ENCODE results near the gene LRRC4C. TPM values are rescaled to one million over a fixed set of nuclear protein-coding genes. Genes with fewer than 3 reads are reported as not detected.

Gene LRRC4C
- total RNA-seq, 6 experiments from 2014 or later = not detected

- Mint-ChIP-seq H3K36me3 (ENCODE audit: low read depth) (no peaks in the 10 kb centered on the region), H3K9me3 (peaks cover 10% of the 10 kb centered on the region; the same call in 1 of the 2 replicates), H3K4me3 (no peak overlapping the region), H3K27me3 (ENCODE audit: insufficient read depth) (no peaks in the 10 kb centered on the region; the same call in 1 of the 2 replicates), H3K27ac (no peak overlapping the region), H3K4me1 (ENCODE audit: low read depth) (no peaks in the 10 kb centered on the region)
- no peak for TF ChIP-seq CTCF (IDR thresholded peaks at IDR 0.05)
- DNase-seq = no peak
Measured at GRCh38 chr11:41494716-41495115, 35.3 kb upstream of the LRRC4C start.

- Mint-ChIP-seq H3K9me3 (peaks cover 2% of the 10 kb centered on the region), H3K27ac (no peak overlapping the region), H3K4me1 (ENCODE audit: low read depth) (no peaks in the 10 kb centered on the region), H3K36me3 (ENCODE audit: low read depth) (no peaks in the 10 kb centered on the region), H3K4me3 (no peak overlapping the region), H3K27me3 (ENCODE audit: insufficient read depth) (no peaks in the 10 kb centered on the region; the same call in 1 of the 2 replicates)
- no peak for TF ChIP-seq CTCF (IDR thresholded peaks at IDR 0.05)
- DNase-seq = no peak
Measured at GRCh38 chr11:41486424-41486823, 27.0 kb upstream of the LRRC4C start.

- Mint-ChIP-seq H3K27me3 (ENCODE audit: insufficient read depth) (no peaks in the 10 kb centered on the region; the same call in 1 of the 2 replicates), H3K4me1 (ENCODE audit: low read depth) (no peaks in the 10 kb centered on the region)
Measured at GRCh38 chr11:41483956-41484355, 24.5 kb upstream of the LRRC4C start.

GRCh38 chr11:41479179-41479578 lies 19.7 kb upstream of the LRRC4C start:
- no peak overlapping the region for H3K4me3 Mint-ChIP-seq
- no peaks in the 10 kb centered on the region; the same call in 1 of the 2 replicates for H3K27me3 Mint-ChIP-seq (ENCODE audit: insufficient read depth)
- H3K9me3 Mint-ChIP-seq = peaks cover 12% of the 10 kb centered on the region
- no peaks in the 10 kb centered on the region for H3K4me1 Mint-ChIP-seq (ENCODE audit: low read depth)
- DNase-seq = no peak
- no peak overlapping the region for H3K27ac Mint-ChIP-seq
- H3K36me3 Mint-ChIP-seq (ENCODE audit: low read depth) = no peaks in the 10 kb centered on the region
- no peak for TF ChIP-seq CTCF (IDR thresholded peaks at IDR 0.05)

More at GRCh38 chr11:41483956-41484355, 24.5 kb upstream of the LRRC4C start:
- Mint-ChIP-seq H3K9me3 (no peaks in the 10 kb centered on the region; the same call in none of the 2 replicates), H3K36me3 (ENCODE audit: low read depth) (no peaks in the 10 kb centered on the region), H3K4me3 (no peak overlapping the region), H3K27ac (no peak overlapping the region)
- DNase-seq = no peak
- TF ChIP-seq CTCF (IDR thresholded peaks at IDR 0.05) = no peak

GRCh38 chr11:41461057-41461681 lies 1.7 kb upstream of the LRRC4C start:
- no peak overlapping the region for H3K27ac Mint-ChIP-seq
- no peaks in the 10 kb centered on the region for H3K36me3 Mint-ChIP-seq (ENCODE audit: low read depth)
- H3K27me3 Mint-ChIP-seq (ENCODE audit: insufficient read depth) = peaks cover 3% of the 10 kb centered on the region; the same call in 1 of the 2 replicates
- no peak overlapping the region for H3K4me3 Mint-ChIP-seq
- H3K9me3 Mint-ChIP-seq = no peaks in the 10 kb centered on the region
- H3K4me1 Mint-ChIP-seq (ENCODE audit: low read depth) = no peaks in the 10 kb centered on the region
- no peak for DNase-seq
- peak; percentile 86 for TF ChIP-seq CTCF (IDR thresholded peaks at IDR 0.05)
